ENCODE results near the gene CDKL2.

Gene CDKL2

DNA sequence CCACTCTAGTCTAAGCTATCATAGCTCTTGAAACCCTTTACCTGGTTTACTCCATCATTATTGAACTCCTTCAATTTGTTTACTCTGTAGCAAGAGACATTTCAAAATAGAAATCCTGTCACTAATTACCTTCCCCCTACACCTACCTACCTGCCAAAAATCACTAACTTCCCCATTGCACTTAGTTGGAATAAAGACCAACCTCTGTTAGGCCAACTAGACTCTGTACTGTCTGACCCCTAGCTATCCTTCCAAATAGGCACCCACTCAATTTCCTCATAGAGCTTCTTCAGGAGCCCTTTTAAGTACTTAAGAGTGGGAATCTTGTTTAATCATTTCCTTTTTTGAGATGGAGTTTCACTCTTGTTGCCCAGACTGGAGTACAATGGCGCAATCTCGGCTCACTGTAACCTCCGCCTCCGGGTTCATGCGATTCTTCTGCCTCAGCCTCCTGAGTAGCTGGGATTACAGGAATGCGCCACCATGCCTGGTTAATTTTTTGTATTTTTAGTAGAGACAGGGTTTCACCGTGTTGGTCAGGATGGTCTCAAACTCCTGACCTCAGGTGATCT, 8.9 kb upstream of the CDKL2 start:
- DNase-seq (ENCODE audit: low read depth), result no peak

DNA sequence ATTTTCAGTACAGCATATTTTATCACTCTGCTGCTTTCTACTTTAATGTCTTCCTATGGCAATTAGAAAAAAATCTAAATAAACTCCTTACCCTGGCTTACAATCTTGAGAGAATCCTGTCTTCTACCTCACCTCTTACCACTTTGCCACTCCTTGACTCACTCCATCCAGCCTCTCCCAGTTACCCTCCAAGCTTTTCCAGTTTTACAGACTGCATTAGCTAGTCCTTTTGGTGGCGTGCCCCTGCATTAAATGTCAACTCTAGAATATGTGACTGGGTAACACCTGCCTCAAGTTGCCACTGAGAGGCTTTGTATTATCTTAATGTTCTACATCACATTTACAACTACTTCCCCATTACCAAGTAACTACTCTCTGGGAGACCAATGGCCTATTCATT, 7.5 kb upstream of the CDKL2 start:
- DNase-seq (ENCODE audit: low read depth), result no peak

DNA sequence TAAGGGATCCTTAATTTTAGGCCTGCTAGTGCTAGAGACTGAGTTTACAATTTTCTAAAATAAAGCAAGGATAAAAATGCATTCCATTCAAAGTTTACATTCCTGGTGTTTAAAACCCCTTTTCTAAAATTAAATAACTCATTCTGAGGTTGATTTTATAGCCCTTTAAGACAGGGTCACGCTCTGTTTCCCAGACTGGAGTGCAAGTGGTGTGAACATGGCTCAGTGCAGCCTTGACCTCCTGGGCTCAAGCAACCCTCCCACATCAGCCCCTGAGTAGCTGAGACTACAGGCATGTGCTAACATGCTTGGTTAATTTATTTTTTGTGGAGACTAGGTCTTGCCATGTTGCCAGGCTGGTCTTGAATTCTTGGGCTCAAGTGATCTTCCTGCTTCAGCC, 6.8 kb upstream of the CDKL2 start:
- no peak for DNase-seq (ENCODE audit: low read depth)

DNA sequence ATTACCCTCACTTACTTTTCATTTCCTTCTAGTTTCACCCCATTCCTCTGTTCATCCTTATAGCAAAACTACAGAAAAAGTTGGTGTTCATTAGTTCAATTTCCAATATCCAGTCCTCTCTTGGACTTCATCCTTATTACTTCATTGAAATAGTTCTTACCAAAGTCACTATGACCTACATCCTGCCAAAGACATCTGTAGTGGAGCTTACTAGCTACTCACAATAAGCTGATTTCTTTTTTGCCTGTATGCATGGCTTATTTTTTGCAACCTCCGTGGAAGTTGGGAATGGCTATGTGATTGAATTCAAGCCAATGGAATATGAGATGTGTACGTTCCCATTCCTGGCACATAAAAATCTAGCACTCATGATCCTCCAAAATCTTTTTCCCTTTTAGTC, 4.6 kb upstream of the CDKL2 start:
- no peak for DNase-seq (ENCODE audit: low read depth)

DNA sequence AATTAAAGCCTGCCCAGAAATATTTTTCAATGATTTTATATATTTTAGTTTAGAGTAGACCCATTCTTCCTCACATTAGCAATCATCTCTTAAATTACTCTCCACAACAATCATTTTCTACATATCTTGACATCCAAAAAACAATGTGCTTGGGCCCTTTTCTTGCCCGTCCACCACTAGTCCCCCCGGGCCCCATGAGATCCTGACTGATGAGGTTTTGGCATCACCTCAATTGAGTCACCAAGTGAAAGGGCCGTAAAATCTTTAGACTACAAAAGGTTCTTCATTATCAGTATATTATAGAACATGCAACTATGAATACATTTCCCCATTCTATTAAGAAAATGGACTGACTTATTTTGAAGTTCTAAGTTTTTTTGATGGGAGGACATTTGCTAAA, 4.0 kb upstream of the CDKL2 start:
- DNase-seq (ENCODE audit: low read depth), result no peak

DNA sequence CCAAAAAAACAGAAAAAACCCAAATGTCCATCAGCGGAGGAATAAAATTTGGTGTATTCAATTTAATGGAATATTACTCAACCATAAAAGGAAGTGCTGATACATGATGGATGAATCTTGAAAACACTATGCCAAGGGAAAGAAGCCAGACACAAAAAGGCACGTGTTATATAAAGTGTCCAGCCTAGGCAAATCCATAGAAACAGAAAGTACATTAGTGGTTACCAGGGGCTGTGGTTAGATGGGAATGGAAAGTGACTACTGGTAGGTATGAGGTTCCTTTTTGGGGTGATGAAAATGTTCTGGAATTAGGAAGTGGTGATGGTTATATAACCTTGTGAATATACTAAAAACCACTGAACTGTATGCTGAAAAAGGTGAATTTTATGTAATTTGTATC, 3.5 kb upstream of the CDKL2 start:
- DNase-seq (ENCODE audit: low read depth), result no peak

DNA sequence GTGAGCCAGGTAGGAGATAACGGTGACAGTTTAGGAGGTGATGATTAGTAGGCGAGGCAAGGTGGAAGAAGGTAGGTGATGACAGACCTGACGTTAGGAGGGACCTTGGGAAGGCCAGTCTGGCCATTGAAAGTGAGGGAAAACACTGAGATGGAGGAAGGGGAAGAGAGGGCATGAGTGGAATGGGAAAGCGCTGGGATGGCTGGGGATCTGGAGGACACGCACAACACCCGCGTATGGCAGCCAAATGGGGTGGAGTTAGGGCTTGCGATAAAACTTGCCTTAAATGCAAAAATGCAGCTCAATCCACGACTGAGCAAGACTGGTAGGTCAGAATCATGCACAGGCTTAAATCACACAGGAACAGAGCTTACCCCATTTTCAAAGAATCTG, 605 bp upstream of the CDKL2 start:
- DNase-seq (ENCODE audit: low read depth), result no peak

DNA sequence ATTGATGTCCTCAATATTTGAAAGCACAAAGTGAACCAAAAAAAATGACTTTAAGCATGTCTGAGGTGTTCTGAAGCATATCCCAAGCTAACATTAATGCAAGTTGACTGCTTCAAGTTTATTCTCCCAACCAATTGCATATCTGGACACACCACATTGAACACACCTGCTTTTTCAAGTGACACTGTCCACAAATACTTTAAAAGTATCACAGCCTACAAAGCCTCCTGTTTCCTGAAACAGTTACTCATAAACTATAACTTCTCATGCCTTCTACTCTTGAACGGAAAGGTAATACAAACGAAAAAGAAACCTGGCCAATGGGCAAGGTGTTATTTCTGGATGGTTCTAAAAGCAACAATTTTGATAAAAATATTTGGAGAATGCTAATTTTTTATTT, 1.1 kb downstream of the CDKL2 start:
- no peak for DNase-seq (ENCODE audit: low read depth)

DNA sequence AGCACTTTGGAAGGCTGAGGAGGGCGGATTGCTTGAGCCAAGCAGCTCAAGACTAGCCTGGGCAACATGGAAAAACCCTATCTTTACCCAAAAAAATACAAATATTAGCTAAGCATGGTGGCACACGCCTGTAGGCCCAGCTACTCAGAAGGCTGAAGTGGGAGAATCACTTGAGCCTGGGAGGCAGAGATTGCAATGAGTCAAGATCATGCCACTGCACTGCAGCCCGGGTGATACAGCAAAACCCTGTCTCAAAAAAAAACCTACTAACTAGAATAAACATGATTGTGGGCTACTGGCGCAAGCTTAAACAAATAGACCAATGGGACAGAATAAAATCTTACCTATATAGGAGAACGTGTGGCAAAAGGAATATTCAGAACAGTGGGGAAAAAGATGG, 7.3 kb downstream of the CDKL2 start:
- no peak for DNase-seq (ENCODE audit: low read depth)

DNA sequence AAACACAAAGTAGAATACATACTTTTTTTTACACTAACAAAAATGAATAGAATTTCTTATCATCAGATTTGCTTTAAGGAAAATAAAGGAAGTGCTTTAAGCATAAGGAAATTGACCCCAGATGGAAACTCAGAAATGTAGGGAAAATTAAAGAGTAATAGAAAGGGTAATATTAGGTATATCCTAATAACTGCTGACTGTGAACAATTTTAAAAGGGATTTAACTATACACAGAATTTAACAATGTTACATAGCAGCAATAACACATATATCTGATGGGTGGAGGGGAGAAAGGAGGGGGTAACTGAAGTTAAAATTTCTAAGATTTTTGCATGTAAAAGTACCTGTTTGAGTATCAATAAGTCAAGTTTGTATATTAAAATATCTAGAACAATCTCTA, 8.6 kb downstream of the CDKL2 start:
- DNase-seq (ENCODE audit: low read depth), result no peak

DNA sequence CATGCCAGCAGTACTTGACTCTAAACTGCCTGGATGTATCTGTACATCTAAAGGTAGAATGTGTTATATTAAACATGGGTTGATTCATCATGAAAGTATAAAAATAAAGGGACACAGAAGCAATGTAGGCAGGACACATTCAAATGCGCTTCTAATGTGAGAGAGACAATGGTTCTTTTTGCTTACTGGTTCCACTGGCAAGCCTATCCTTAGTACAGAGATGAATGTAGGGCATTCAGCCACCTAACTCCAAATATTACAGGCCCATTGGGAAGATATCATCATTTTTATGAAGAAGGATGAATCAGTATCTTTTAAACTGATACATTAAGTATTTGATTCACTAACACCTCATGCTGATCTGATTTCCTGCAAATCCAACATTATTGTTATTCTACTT, 18.0 kb downstream of the CDKL2 start:
- no peak for DNase-seq (ENCODE audit: low read depth)

DNA sequence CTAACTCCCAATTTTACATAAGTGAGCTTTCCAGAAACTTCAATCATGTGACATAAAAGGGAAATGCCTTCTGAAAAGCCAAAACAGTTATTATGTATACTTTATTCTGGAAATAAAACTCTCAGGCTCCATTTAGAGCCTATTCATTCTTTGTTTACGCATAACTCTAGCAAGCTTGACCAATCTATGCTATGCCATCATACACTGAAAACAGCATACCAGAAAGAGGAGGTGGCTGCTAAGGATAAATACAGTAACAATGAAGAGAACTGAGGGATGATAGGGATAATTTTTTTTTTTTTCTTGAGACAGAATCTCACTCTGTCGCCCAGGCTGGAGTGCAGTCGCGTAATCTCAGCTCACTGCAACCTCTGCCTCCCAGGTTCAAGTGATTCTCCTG, 24.4 kb downstream of the CDKL2 start:
- DNase-seq (ENCODE audit: low read depth), result no peak

DNA sequence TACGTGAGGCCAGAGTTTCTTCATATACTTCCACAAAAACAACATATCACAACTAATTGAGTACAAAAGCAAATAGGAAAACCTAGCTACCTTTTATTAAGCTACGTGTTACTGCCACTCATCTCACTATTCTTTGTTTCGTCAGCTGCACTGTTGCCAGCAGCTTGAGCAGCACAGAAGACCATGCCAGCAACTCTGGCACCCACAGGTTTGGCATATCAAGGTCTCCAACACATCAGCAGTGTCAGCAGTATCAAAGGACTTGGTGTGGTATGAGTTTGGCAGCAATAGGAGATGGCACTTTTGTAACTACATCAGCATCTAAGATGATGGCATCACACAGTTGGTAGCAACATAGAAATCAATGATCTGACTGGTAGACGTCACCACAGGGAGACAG, 30.7 kb downstream of the CDKL2 start:
- DNase-seq (ENCODE audit: low read depth), result no peak

DNA sequence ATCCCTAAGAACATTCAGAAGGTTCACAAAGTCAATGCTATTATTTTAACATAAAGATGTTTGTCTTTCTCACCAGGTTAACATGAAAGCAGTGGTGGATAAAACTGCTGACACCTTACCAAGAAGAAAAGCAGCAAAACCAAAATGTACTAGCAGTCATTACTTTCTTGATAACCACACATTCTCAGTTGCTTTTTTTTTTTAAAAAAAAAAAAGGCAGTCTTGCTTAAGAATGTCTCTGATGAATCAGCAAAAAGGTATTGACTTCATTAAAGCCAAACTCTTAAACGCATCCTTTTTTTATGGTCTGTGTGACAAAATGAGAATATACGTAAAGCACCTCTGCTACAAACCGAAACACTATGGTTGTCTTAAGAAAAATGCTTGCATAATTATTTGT, 31.9 kb downstream of the CDKL2 start:
- DNase-seq (ENCODE audit: low read depth), result no peak

DNA sequence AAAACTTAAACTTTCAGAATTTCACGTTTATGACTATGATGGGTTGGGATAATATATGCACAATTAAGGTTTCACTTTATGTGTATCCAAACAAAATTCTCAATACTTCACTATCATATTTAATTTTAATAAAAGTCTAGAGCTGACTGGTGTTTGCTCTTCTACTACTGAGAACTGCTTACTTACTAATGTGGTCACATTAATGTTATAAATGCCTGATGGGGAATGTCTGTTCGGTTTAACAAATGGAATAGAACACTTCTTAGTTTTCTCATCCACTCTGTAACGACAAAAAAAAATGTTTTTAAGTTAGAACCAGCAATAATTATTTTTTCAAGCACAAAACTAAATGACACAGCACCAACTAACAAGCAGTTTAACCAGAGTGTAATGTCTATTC, 34.3 kb downstream of the CDKL2 start:
- no peak for DNase-seq (ENCODE audit: low read depth)

DNA sequence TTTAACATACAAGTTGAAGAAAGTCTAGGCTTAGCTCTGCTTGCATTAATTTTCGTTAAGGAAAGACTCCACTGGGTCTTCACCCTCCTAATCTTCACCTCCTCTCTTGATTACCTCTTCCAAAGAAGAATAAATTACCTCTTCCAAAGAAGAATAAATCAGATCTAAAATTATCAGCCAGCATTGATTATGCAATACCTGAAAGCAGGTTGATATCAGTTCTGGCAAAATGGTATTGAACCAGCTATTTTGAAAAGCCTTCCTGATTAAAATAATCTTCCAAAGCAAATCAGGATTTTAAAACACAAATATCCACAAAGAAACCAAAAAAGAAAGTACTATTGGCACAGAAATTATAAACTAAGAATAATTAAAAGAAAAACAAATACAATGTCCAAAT, 36.9 kb downstream of the CDKL2 start:
- DNase-seq (ENCODE audit: low read depth), result no peak

DNA sequence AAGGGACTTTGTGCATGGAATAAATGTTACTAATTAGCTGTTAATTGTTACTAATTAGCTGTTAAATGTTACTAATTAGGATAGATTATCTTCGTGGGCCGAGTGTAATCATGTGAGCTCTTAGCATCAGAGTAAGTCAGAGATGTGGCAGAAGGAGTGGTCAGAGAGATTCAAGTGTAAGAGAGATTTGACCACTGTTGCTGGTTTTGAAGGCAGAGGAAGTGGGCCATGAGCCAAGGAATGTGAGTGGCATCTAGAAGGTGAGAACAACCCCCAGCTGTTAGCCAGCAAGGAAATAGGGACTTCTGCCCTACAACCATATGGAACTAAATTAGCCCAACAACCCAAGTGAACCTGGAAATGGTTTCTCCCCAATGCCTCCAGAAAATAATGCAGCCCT, 46.3 kb downstream of the CDKL2 start:
- no peak for DNase-seq (ENCODE audit: low read depth)

DNA sequence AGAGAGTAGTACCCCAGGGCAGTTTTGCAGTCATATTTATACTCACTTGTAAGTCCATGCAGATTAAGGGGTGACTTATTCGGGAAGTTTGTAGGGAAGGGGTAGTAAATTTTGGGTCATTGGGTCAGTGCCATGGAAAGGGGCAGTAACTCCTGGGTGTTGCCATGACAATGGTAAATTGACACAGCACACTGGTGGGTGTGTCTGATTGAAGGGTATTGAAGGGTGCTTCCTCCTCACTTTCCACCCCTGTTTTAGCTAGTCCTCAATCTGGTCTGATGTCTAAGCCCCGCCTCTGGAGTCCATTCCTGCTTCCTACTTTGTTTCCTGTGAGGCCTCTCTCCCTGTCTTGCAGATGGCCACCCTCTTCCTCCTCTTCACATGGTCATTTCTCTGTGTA, 62.6 kb downstream of the CDKL2 start:
- peak; percentile 9 for DNase-seq (ENCODE audit: low read depth)

DNA sequence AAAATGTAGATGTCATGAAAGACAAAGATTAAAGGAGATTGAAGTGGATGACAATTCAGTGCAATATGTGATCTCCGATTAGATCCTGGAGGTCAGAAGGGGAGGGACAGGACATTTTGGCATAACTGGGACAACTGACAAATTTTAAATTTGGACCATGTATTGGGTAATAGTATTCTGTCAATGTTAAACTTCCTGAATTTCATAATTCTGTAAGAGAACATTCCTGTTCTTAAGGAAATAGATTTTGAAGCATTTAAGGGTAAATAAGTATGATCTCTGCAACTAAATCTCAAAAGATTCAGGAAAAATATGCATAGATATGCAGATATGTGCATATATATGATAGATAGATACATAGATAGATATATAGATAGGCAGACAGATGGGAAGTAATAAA, 63.4 kb downstream of the CDKL2 start:
- DNase-seq (ENCODE audit: low read depth), result no peak

DNA sequence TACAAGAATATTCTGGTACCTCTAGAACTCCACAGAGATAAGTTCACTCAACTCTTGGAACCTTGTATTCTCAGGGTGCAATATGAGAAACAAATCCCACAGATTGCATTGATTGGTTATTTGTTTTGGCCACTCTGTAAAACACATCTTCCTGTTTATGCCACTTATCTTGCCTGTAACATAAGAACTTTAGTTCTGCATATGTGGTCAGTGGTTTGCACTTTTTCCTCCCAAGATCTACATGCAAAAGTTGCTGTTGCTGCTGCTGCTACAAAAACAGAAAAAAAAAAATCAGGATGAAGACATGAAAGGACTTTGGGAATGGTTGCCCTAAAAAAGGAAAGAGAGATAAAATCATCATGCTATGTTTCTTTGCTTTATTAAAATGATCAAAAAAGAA, 64.8 kb downstream of the CDKL2 start:
- peak; percentile 32 for DNase-seq (ENCODE audit: low read depth)

DNA sequence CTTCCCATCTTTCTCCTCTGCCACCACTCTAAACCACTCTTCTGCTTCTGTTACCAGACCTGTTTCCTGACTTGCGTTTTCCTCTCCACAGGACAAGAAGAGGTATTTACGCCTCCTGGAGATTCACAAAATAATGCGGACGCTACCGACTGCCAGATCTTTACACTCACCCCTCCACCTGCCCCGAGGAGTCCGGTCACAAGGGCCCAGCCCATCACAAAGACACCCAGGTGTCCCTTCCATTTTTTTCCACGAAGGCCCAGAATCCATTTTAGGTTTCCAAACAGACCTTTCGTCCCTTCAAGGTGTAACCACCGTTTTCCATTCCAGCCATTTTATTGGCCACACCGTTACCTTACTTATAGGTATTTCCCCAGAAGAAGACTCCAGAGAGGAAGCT, 66.3 kb downstream of the CDKL2 start:
- no peak for DNase-seq (ENCODE audit: low read depth)

DNA sequence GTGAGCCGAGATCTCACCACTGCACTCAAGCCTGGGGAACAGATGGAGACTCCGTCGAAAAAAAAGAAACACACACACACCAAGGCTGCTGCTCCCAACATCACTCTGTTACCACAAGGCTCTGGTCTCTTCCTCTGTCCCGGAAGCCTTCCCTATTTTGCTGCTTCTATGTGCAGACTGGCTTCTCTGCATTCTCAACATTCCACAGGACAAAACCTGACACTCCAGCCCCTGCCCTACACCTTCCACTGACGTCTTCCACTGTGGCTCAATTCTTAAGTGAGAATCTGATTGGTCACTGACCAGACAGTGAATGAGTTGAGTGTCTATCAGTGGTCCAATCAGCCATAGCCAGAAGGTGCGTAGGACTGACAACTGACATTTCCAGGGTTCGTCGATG, 68.5 kb downstream of the CDKL2 start:
- no peak for DNase-seq (ENCODE audit: low read depth)

DNA sequence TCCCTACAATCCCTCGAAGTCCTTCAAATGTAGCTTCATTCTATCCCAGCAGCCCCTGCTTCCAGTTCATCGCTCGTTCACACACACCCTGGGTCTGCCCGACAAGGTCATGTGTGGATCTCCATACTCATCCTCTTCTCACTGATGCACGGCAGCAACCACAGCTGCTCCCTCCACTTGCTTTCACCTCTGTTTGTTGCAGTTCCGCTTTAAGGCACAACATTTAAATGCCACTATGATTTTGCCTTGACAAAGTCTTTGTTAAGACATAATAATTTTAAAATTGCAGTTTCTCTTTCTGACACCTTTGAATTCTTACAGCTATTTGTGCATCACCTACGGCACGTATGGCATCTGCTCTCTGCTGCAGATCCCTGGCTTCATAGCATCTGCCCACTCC, 72.6 kb downstream of the CDKL2 start:
- DNase-seq (ENCODE audit: low read depth), result no peak

DNA sequence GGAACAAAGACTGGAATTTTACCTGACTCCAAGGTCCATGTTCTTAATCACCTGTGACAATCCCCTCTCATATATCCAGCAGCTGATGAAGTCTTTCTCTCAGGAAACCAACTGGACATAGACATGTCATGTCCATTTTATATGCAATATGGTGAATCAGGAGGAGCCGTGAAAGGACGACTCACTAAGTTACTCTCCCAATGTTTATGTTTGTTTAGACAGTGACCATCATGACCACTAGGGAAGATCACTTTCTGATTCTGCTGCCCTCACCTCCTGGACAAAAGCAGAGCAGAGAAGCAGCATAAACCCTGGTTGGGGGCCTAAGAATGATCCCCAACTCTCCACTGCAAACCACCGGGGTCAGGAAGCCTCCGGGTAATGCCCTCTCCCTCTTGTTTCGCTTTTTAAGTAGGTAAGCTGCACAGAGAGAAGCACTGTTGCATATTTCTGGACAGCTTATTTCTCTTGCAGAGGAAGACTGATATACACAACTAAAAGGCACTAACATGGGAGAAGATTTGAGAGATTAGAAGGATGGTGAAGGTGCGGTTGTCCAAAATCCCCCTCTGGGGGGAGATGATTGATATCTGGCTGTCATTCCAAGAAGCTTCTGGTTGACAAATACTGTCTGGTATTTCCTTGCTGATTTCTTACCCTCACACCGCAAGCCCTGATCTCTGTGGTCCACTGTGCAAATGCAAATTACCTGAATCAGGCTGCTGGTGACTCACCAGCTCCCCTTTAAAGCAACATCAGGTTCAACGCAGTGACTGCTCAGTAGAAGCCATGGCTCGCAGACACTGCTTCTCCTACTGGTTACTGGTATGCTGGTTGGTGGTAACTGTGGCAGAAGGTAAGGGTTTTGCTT, 74.8 kb downstream of the CDKL2 start, which contains the start of gene ODAPH:
ODAPH (plus strand) TSS at position 773 of the 871 bp plus-strand sequence; CDS start at position 790, 17 bp downstream.
- DNase-seq (ENCODE audit: low read depth), result no peak
